Uterus (tissue), 2 donors: ENCODE measurements around the gene OSCP1.

Experiments used
- POLR2A ChIP-seq, 2 donors: fragments of 450-650 bp; IDR thresholded peaks; one replicate each; pipeline ENCODE4 v1.6.1; 2016; ENCODE audit warnings: antibody characterized with exemption in 2 of 2, mild to moderate bottlenecking in 1 of 2, moderate library complexity in 1 of 2
- TF ChIP-seq, protein P1 (sequence below), 4 experiments: fragments of 200-600 bp in 2 of 4; fragments of 450-650 bp in 2 of 4; sonication (generic) in 2 of 4; IDR thresholded peaks; one replicate each; pipeline ENCODE4 v1.5.1; 2016 to 2019; ENCODE audit warnings: antibody characterized with exemption in 4 of 4, mild to moderate bottlenecking in 2 of 4, moderate library complexity in 1 of 4

GRCh38 chr1:36481091-36481490 is 30.8 kb upstream of the OSCP1 start:
- TF ChIP-seq, protein P1, sequence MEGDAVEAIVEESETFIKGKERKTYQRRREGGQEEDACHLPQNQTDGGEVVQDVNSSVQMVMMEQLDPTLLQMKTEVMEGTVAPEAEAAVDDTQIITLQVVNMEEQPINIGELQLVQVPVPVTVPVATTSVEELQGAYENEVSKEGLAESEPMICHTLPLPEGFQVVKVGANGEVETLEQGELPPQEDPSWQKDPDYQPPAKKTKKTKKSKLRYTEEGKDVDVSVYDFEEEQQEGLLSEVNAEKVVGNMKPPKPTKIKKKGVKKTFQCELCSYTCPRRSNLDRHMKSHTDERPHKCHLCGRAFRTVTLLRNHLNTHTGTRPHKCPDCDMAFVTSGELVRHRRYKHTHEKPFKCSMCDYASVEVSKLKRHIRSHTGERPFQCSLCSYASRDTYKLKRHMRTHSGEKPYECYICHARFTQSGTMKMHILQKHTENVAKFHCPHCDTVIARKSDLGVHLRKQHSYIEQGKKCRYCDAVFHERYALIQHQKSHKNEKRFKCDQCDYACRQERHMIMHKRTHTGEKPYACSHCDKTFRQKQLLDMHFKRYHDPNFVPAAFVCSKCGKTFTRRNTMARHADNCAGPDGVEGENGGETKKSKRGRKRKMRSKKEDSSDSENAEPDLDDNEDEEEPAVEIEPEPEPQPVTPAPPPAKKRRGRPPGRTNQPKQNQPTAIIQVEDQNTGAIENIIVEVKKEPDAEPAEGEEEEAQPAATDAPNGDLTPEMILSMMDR (IDR thresholded peaks at IDR 0.05) = no peak
- no peak for TF ChIP-seq POLR2A (IDR thresholded peaks at IDR 0.05)
